ENCODE results near the gene DVL2. TPM values are rescaled to one million over a fixed set of nuclear protein-coding genes. Genes with fewer than 3 reads are reported as not detected.

The DVL2 gene
- total RNA-seq, 1 experiment from 2014 or later, result 42.6 TPM

Small RNAs within 50 kb of the gene (small RNA-seq; reads per million reads assigned to genes)
- gene AC120057.4 (not detected), gene MIR324 (1.0 reads per million, percentile 35 among the genes with 10 or more reads in this experiment), gene RF00019 (not detected)

Other genes with a start within 250 kb of the DVL2 start
- gene ALOX12, start 238.5 kb downstream of the DVL2 start, total RNA-seq (2014; rRNA removed; shearing (Covaris generic)), result not detected in 2 replicates
- gene RNASEK, start 221.9 kb downstream of the DVL2 start, total RNA-seq (2014; rRNA removed; shearing (Covaris generic)), result 111 and 114 TPM in 2 replicates
- not detected in 2 replicates for gene BCL6B, start 211.5 kb downstream of the DVL2 start, total RNA-seq (2014; rRNA removed; shearing (Covaris generic))
- 0.16 and 0.28 TPM in 2 replicates for gene SLC16A13, start 198.5 kb downstream of the DVL2 start, total RNA-seq (2014; rRNA removed; shearing (Covaris generic))
- not detected in 2 replicates for gene SLC16A11, start 190.4 kb downstream of the DVL2 start, total RNA-seq (2014; rRNA removed; shearing (Covaris generic))
- not detected in 2 replicates for gene CLEC10A, start 154.3 kb downstream of the DVL2 start, total RNA-seq (2014; rRNA removed; shearing (Covaris generic))
- gene ASGR2, start 119.7 kb downstream of the DVL2 start, total RNA-seq (2014; rRNA removed; shearing (Covaris generic)), result not detected in 2 replicates
- 0.52 TPM in 1 of 2 replicates, not detected in the other for gene ASGR1, start 55.1 kb downstream of the DVL2 start, total RNA-seq (2014; rRNA removed; shearing (Covaris generic))
- 0.26 and 1.6 TPM in 2 replicates for gene DLG4, start 14.7 kb downstream of the DVL2 start, total RNA-seq (2014; rRNA removed; shearing (Covaris generic))
- gene ACADVL, start 14.6 kb downstream of the DVL2 start, total RNA-seq (2014; rRNA removed; shearing (Covaris generic)), result 469 and 546 TPM in 2 replicates
- gene PHF23, start 4.9 kb upstream of the DVL2 start, total RNA-seq (2014; rRNA removed; shearing (Covaris generic)), result 29.3 and 31.7 TPM in 2 replicates
- gene GABARAP, start 7.9 kb upstream of the DVL2 start, total RNA-seq (2014; rRNA removed; shearing (Covaris generic)), result 72.3 and 84.0 TPM in 2 replicates
- gene CTDNEP1, start 17.2 kb upstream of the DVL2 start, total RNA-seq (2014; rRNA removed; shearing (Covaris generic)), result 32.8 and 51.4 TPM in 2 replicates
- 46.5 and 46.7 TPM in 2 replicates for gene ELP5, start 17.7 kb upstream of the DVL2 start, total RNA-seq (2014; rRNA removed; shearing (Covaris generic))
- gene CLDN7, start 28.0 kb upstream of the DVL2 start, total RNA-seq (2014; rRNA removed; shearing (Covaris generic)), result 383 and 429 TPM in 2 replicates
- 0.26 and 0.38 TPM in 2 replicates for gene SLC2A4, start 47.2 kb upstream of the DVL2 start, total RNA-seq (2014; rRNA removed; shearing (Covaris generic))
- gene YBX2, start 60.1 kb upstream of the DVL2 start, total RNA-seq (2014; rRNA removed; shearing (Covaris generic)), result 16.3 and 19.4 TPM in 2 replicates
- 915 and 962 TPM in 2 replicates for gene EIF5A, start 73.1 kb upstream of the DVL2 start, total RNA-seq (2014; rRNA removed; shearing (Covaris generic))
- 45.7 and 49.0 TPM in 2 replicates for gene GPS2, start 80.8 kb upstream of the DVL2 start, total RNA-seq (2014; rRNA removed; shearing (Covaris generic))
- 18.0 and 21.1 TPM in 2 replicates for gene NEURL4, start 94.8 kb upstream of the DVL2 start, total RNA-seq (2014; rRNA removed; shearing (Covaris generic))
- 0.08 TPM in 1 of 2 replicates, not detected in the other for gene ACAP1, start 102.0 kb upstream of the DVL2 start, total RNA-seq (2014; rRNA removed; shearing (Covaris generic))
- 5.0 and 6.2 TPM in 2 replicates for gene KCTD11, start 117.6 kb upstream of the DVL2 start, total RNA-seq (2014; rRNA removed; shearing (Covaris generic))
- gene TMEM95, start 120.6 kb upstream of the DVL2 start, total RNA-seq (2014; rRNA removed; shearing (Covaris generic)), result not detected in 2 replicates
- 4.8 and 9.4 TPM in 2 replicates for gene TNK1, start 146.6 kb upstream of the DVL2 start, total RNA-seq (2014; rRNA removed; shearing (Covaris generic))
- 28.5 and 32.4 TPM in 2 replicates for gene PLSCR3, start 160.0 kb upstream of the DVL2 start, total RNA-seq (2014; rRNA removed; shearing (Covaris generic))
- 84.6 and 111 TPM in 2 replicates for gene TMEM256, start 169.6 kb upstream of the DVL2 start, total RNA-seq (2014; rRNA removed; shearing (Covaris generic))
- 2.2 and 2.7 TPM in 2 replicates for gene NLGN2, start 173.3 kb upstream of the DVL2 start, total RNA-seq (2014; rRNA removed; shearing (Covaris generic))
- gene SPEM1, start 185.8 kb upstream of the DVL2 start, total RNA-seq (2014; rRNA removed; shearing (Covaris generic)), result not detected in 2 replicates
- not detected in 2 replicates for gene SPEM2, start 191.1 kb upstream of the DVL2 start, total RNA-seq (2014; rRNA removed; shearing (Covaris generic))
- not detected in 2 replicates for gene SPEM3, start 194.3 kb upstream of the DVL2 start, total RNA-seq (2014; rRNA removed; shearing (Covaris generic))
- gene TMEM102, start 200.9 kb upstream of the DVL2 start, total RNA-seq (2014; rRNA removed; shearing (Covaris generic)), result 11.7 and 19.4 TPM in 2 replicates
- 0.46 and 0.52 TPM in 2 replicates for gene FGF11, start 205.0 kb upstream of the DVL2 start, total RNA-seq (2014; rRNA removed; shearing (Covaris generic))
- 0.83 and 1.6 TPM in 2 replicates for gene CHRNB1, start 210.5 kb upstream of the DVL2 start, total RNA-seq (2014; rRNA removed; shearing (Covaris generic))
- gene ZBTB4, start 245.1 kb upstream of the DVL2 start, total RNA-seq (2014; rRNA removed; shearing (Covaris generic)), result 8.4 and 10.0 TPM in 2 replicates
- gene SLC35G6, start 246.9 kb upstream of the DVL2 start, total RNA-seq (2014; rRNA removed; shearing (Covaris generic)), result 0.28 TPM in 1 of 2 replicates, not detected in the other
- 26.0 and 58.6 TPM in 2 replicates for gene POLR2A, start 249.8 kb upstream of the DVL2 start, total RNA-seq (2014; rRNA removed; shearing (Covaris generic))